NAMALWA (cell line): ENCODE data around the gene LMBRD2.

Experiments used
- DNase-seq: peaks from one replicate; pipeline ENCODE4 v3.0.0-alpha.2; 2015; ENCODE audit warnings: low spot score

LMBRD2 gene

GRCh38 chr5:36108758-36109460 is 42.8 kb downstream of the LMBRD2 start:
- no peak for DNase-seq

GRCh38 chr5:36105819-36106218 is 45.9 kb downstream of the LMBRD2 start:
- DNase-seq = no peak

- no peak for DNase-seq
Observed at GRCh38 chr5:36099748-36100147, 51.9 kb downstream of the LMBRD2 start.

- no peak for DNase-seq
Observed at GRCh38 chr5:36096486-36096885, 55.2 kb downstream of the LMBRD2 start.

- peak; percentile 81 for DNase-seq
Observed at GRCh38 chr5:36089989-36090388, 61.7 kb downstream of the LMBRD2 start.

GRCh38 chr5:36079200-36079781 is 72.4 kb downstream of the LMBRD2 start:
- peak; percentile 81 for DNase-seq

GRCh38 chr5:36078430-36078829 is 73.3 kb downstream of the LMBRD2 start:
- DNase-seq = no peak

- peak; percentile 74 for DNase-seq
Observed at GRCh38 chr5:36073595-36074216, 78.0 kb downstream of the LMBRD2 start.

- DNase-seq = peak; percentile 25
Observed at GRCh38 chr5:36070687-36071571, 80.8 kb downstream of the LMBRD2 start.

- DNase-seq = no peak
Observed at GRCh38 chr5:36068751-36069281, 82.9 kb downstream of the LMBRD2 start.

- no peak for DNase-seq
Observed at GRCh38 chr5:36066540-36067210, 85.0 kb downstream of the LMBRD2 start, which contains the start of gene UGT3A2. Gene UGT3A2, minus strand, starts transcription at chr5:36066882. Its CDS starts 93 bp downstream, at chr5:36066789.

GRCh38 chr5:36066001-36066539 is 85.6 kb downstream of the LMBRD2 start:
- no peak for DNase-seq

GRCh38 chr5:36060420-36060887 is 91.2 kb downstream of the LMBRD2 start:
- DNase-seq = peak; percentile 45

GRCh38 chr5:36059571-36060419 is 91.9 kb downstream of the LMBRD2 start:
- DNase-seq = no peak

- no peak for DNase-seq
Observed at GRCh38 chr5:36058776-36059175, 92.9 kb downstream of the LMBRD2 start.

- DNase-seq = no peak
Observed at GRCh38 chr5:36057386-36057785, 94.3 kb downstream of the LMBRD2 start.

GRCh38 chr5:36056422-36056821 is 95.3 kb downstream of the LMBRD2 start:
- no peak for DNase-seq

GRCh38 chr5:36055984-36056383 is 95.7 kb downstream of the LMBRD2 start:
- no peak for DNase-seq

- DNase-seq = no peak
Observed at GRCh38 chr5:36054647-36055046, 97.0 kb downstream of the LMBRD2 start.

- DNase-seq = no peak
Observed at GRCh38 chr5:36052538-36052937, 99.1 kb downstream of the LMBRD2 start.
